Trophoblast cell (in vitro differentiated cells and primary cell): ENCODE measurements around the gene PHOSPHO1.
"Not testable (repeated sequence)": the region's sequence is repeated elsewhere in the genome, so short reads cannot be mapped to it uniquely, and the experiment has no call there.

Experiments
- DNase-seq, 2 donors: peaks; one replicate each; pipeline ENCODE4 v3.0.0-alpha.2; 2016
- H2AFZ ChIP-seq: 2 replicates; pipeline ENCODE4 v1.6.1; 2013; ENCODE audit warnings: low read length, moderate library complexity, mild to moderate bottlenecking; ENCODE audit not compliant: insufficient read depth, poor library complexity
- H2AK5ac ChIP-seq: 2 replicates; pipeline ENCODE4 v1.6.1; 2013; ENCODE audit warnings: mild to moderate bottlenecking, low read length
- H2BK120ac ChIP-seq: 2 replicates; pipeline ENCODE4 v1.6.1; 2013; ENCODE audit warnings: low read length, mild to moderate bottlenecking, moderate library complexity; ENCODE audit not compliant: insufficient read depth, poor library complexity
- H2BK12ac ChIP-seq: 2 replicates; pipeline ENCODE4 v1.6.1; 2013; ENCODE audit warnings: mild to moderate bottlenecking, low read length, moderate library complexity
- H2BK5ac ChIP-seq: 2 replicates; pipeline ENCODE4 v1.6.1; 2013; ENCODE audit warnings: low read length, low read depth, moderate library complexity, mild to moderate bottlenecking; ENCODE audit not compliant: poor library complexity
- H3K14ac ChIP-seq: 2 replicates; pipeline ENCODE4 v1.6.1; 2013; ENCODE audit warnings: mild to moderate bottlenecking, low read length
- H3K18ac ChIP-seq: 2 replicates; pipeline ENCODE4 v1.6.1; 2013; ENCODE audit warnings: mild to moderate bottlenecking, low read length
- H3K23ac ChIP-seq: 2 replicates; pipeline ENCODE4 v1.6.1; 2013; ENCODE audit warnings: low read length
- H3K27ac ChIP-seq: 2 replicates; pipeline ENCODE4 v1.5.1; 2013; ENCODE audit warnings: low read depth, mild to moderate bottlenecking, inconsistent platforms, low read length, moderate library complexity
- H3K27me3 ChIP-seq: 2 replicates; pipeline ENCODE4 v1.6.1; 2013; ENCODE audit warnings: inconsistent platforms, mild to moderate bottlenecking, low read length, moderate library complexity; ENCODE audit not compliant: insufficient read depth
- H3K36me3 ChIP-seq, 2 experiments: 1 replicate in 1 of 2; 2 replicates in 1 of 2; pipeline ENCODE4 v1.6.1; 2013; ENCODE audit warnings: low read length in 2 of 2, mild to moderate bottlenecking in 2 of 2, moderate library complexity in 1 of 2; ENCODE audit not compliant: insufficient read depth in 2 of 2, control insufficient read depth in 1 of 2
- H3K4ac ChIP-seq: 2 replicates; pipeline ENCODE4 v1.6.1; 2013; ENCODE audit warnings: low read depth, mild to moderate bottlenecking, low read length, moderate library complexity
- H3K4me1 ChIP-seq, 2 experiments: 1 replicate in 1 of 2; 2 replicates in 1 of 2; pipeline ENCODE4 v1.6.1; 2013; ENCODE audit warnings: low read length in 2 of 2, mild to moderate bottlenecking in 2 of 2, moderate library complexity in 1 of 2; ENCODE audit not compliant: insufficient read depth in 2 of 2, control insufficient read depth in 1 of 2
- H3K4me2 ChIP-seq: 2 replicates; pipeline ENCODE4 v1.6.1; 2013; ENCODE audit warnings: inconsistent platforms, mild to moderate bottlenecking, low read length, moderate library complexity
- H3K4me3 ChIP-seq: 2 replicates; pipeline ENCODE4 v1.5.1; 2013; ENCODE audit warnings: mild to moderate bottlenecking, low read depth, low read length, inconsistent platforms
- H3K79me1 ChIP-seq: one replicate; pipeline ENCODE4 v1.6.1; 2013; ENCODE audit warnings: low read length
- H3K79me2 ChIP-seq: 2 replicates; pipeline ENCODE4 v1.6.1; 2013; ENCODE audit warnings: low read length, mild to moderate bottlenecking; ENCODE audit not compliant: control insufficient read depth, insufficient read depth, poor library complexity
- H3K9ac ChIP-seq: 2 replicates; pipeline ENCODE4 v1.6.1; 2013; ENCODE audit warnings: mild to moderate bottlenecking, low read length
- H3K9me3 ChIP-seq: 2 replicates; pipeline ENCODE4 v1.6.1; 2013; ENCODE audit warnings: low read depth, mild to moderate bottlenecking, control low read depth, inconsistent platforms, low read length; ENCODE audit not compliant: insufficient read depth
- H4K12ac ChIP-seq: 2 replicates; pipeline ENCODE4 v1.6.1; 2013; ENCODE audit warnings: low read depth, mild to moderate bottlenecking, low read length, moderate library complexity
- H4K8ac ChIP-seq: 2 replicates; pipeline ENCODE4 v1.6.1; 2013; ENCODE audit warnings: low read depth, mild to moderate bottlenecking, low read length, moderate library complexity
- H4K91ac ChIP-seq: one replicate; pipeline ENCODE4 v1.6.1; 2013; ENCODE audit warnings: low read depth, mild to moderate bottlenecking, low read length, moderate library complexity
- WGBS: extraction: QIAGEN DNeasy Blood & Tissue Kit; methylation state at CpG from one replicate; pipeline ENCODE4 v1.1.7; 2013; ENCODE audit warnings: missing lambda C conversion rate; ENCODE audit not compliant: insufficient read length, insufficient coverage; ENCODE audit errors: extremely low coverage; 5-methylcytosine and 5-hydroxymethylcytosine counted together

Gene PHOSPHO1

DNA sequence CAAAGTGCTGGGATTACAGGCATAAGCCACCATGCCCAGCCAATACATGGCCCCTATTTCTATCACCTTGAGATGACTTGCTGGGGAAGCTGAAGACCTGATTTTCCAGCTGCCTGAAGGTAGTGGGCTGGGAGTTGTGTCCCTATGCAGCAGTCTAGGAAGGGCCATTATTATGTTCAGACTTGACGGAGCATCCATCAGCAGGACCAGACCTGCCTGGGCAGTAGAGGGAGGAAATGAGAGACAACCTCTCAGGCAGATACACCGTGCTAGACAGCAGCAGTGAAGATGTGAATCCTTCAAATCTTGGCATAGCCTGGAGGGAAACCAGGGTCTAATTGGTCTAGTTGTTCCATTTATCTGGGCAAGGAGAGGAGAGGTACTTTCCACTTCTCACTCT is 35.6 kb upstream of the PHOSPHO1 start:
- H2AFZ ChIP-seq: no peak overlapping the region
- H3K4me3 ChIP-seq: no peak overlapping the region
- H3K23ac ChIP-seq: no peak overlapping the region
- H3K79me2 ChIP-seq: no peaks in the 10 kb centered on the region
- H4K12ac ChIP-seq: no peak overlapping the region
- no peak overlapping the region for H2BK12ac ChIP-seq
- WGBS: no CpG with 5 or more reads among the region's 2 CpGs
- no peak for DNase-seq
- H3K27ac ChIP-seq: no peak overlapping the region
- no peak overlapping the region for H3K14ac ChIP-seq
- no peak overlapping the region for H4K8ac ChIP-seq
- no peaks in the 10 kb centered on the region for H3K27me3 ChIP-seq
- H3K4me2 ChIP-seq: no peak overlapping the region
- H3K4me1 ChIP-seq: peaks cover 0 to under 1% of the 10 kb centered on the region in 2 experiments
- H3K79me1 ChIP-seq: no peaks in the 10 kb centered on the region
- H3K36me3 ChIP-seq: no peaks in the 10 kb centered on the region
- H2AK5ac ChIP-seq: no peak overlapping the region
- no peak overlapping the region for H4K91ac ChIP-seq
- H2BK5ac ChIP-seq: no peak overlapping the region
- H3K4ac ChIP-seq: no peak overlapping the region
- H3K9me3 ChIP-seq: no peaks in the 10 kb centered on the region
- H3K9ac ChIP-seq: no peak overlapping the region
- H2BK120ac ChIP-seq: no peak overlapping the region
- H3K18ac ChIP-seq: no peak overlapping the region

GRCh38 chr17:49261540-49261939 is 31.0 kb upstream of the PHOSPHO1 start:
- not testable (repeated sequence) for H2BK120ac ChIP-seq, H3K9me3 ChIP-seq, DNase-seq, H3K9ac ChIP-seq, H3K18ac ChIP-seq, H3K23ac ChIP-seq, H4K91ac ChIP-seq, H4K8ac ChIP-seq, H2BK12ac ChIP-seq, H3K36me3 ChIP-seq, H2AFZ ChIP-seq, H3K79me2 ChIP-seq, H4K12ac ChIP-seq, H3K14ac ChIP-seq, H3K27ac ChIP-seq, H3K4ac ChIP-seq, H3K27me3 ChIP-seq, H3K4me2 ChIP-seq, H3K4me3 ChIP-seq, H2BK5ac ChIP-seq
- H3K79me1 ChIP-seq: peaks cover 17% of the 10 kb centered on the region
- WGBS: no CpG with 5 or more reads among the region's 9 CpGs
- peak overlapping the region; percentile 34 for H2AK5ac ChIP-seq
- peaks cover 15 to 16% of the 10 kb centered on the region in 2 experiments for H3K4me1 ChIP-seq

GRCh38 chr17:49260817-49261291 is 30.3 kb upstream of the PHOSPHO1 start:
- Histone ChIP-seq H3K18ac (peak overlapping the region; percentile 90), H3K4me3 (no peak overlapping the region), H3K27me3 (no peaks in the 10 kb centered on the region), H3K23ac (no peak overlapping the region), H3K9me3 (no peaks in the 10 kb centered on the region), H3K4me2 (peak overlapping the region; percentile 71), H3K36me3 (no peaks in the 10 kb centered on the region), H3K79me2 (peaks cover 4% of the 10 kb centered on the region), H4K8ac (peak overlapping the region; percentile 95), H3K4ac (peak overlapping the region; percentile 0), H2AFZ (peak overlapping the region; percentile 82), H2BK5ac (peak overlapping the region; percentile 95), H3K27ac (peak overlapping the region; percentile 95), H3K4me1 (peaks cover 15 to 16% of the 10 kb centered on the region in 2 experiments), H3K79me1 (peaks cover 17% of the 10 kb centered on the region), H2BK120ac (peak overlapping the region; percentile 97), H2BK12ac (peak overlapping the region; percentile 86), H3K9ac (no peak overlapping the region), H4K12ac (peak overlapping the region; percentile 89), H2AK5ac (peak overlapping the region; percentile 28), H4K91ac (peak overlapping the region; percentile 98), H3K14ac (peak overlapping the region; percentile 71)
- WGBS: no CpG with 5 or more reads among the region's 11 CpGs
- DNase-seq: no peak

GRCh38 chr17:49260011-49260816 is 29.6 kb upstream of the PHOSPHO1 start:
- H3K4ac ChIP-seq: peak overlapping the region; percentile 76
- H4K12ac ChIP-seq: peak overlapping the region; percentile 89
- peak overlapping the region; percentile 66 for H3K4me3 ChIP-seq
- no peaks in the 10 kb centered on the region for H3K27me3 ChIP-seq
- peaks cover 4% of the 10 kb centered on the region for H3K79me2 ChIP-seq
- peak overlapping the region; percentile 95 for H4K8ac ChIP-seq
- H2AFZ ChIP-seq: peak overlapping the region; percentile 82
- no CpG with 5 or more reads among the region's 77 CpGs for WGBS
- no peak overlapping the region for H3K23ac ChIP-seq
- H3K18ac ChIP-seq: peak overlapping the region; percentile 90
- peaks cover 15 to 16% of the 10 kb centered on the region in 2 experiments for H3K4me1 ChIP-seq
- peak overlapping the region; percentile 71 for H3K14ac ChIP-seq
- peak overlapping the region; percentile 71 for H3K4me2 ChIP-seq
- peak overlapping the region; percentile 97 for H2BK120ac ChIP-seq
- no peaks in the 10 kb centered on the region for H3K36me3 ChIP-seq
- H3K27ac ChIP-seq: peak overlapping the region; percentile 95
- H2BK5ac ChIP-seq: peak overlapping the region; percentile 95
- H2AK5ac ChIP-seq: peak overlapping the region; percentile 60
- H4K91ac ChIP-seq: peak overlapping the region; percentile 98
- H3K9me3 ChIP-seq: no peaks in the 10 kb centered on the region
- H2BK12ac ChIP-seq: peak overlapping the region; percentile 86
- DNase-seq: peak; percentile 75 to 78
- H3K79me1 ChIP-seq: peaks cover 17% of the 10 kb centered on the region
- peak overlapping the region; percentile 64 for H3K9ac ChIP-seq
